ENCODE data around the gene TNFAIP8. TPM values are rescaled to one million over a fixed set of nuclear protein-coding genes. Genes with fewer than 3 reads are reported as not detected.

The TNFAIP8 gene
- total RNA-seq, 5 donors from 2014 or later (not counting 1 experiment from before 2014, with no cell fraction given) = 128 to 145 (median 135) TPM

- ATAC-seq (replicated peaks in 1 of 4) = peak in 2 of 4 experiments; percentile 14 to 21
- Histone ChIP-seq H3K27me3 (replicated peaks in 1 of 2; ENCODE audit: control insufficient read depth in 2 of 2, extremely low read depth in 1 of 2, insufficient read depth in 2 of 2, low read length in 1 of 2) (no peaks in the 10 kb centered on the region), H3K4me3 (ENCODE audit: control insufficient read depth in 1 of 2, extremely low read depth in 1 of 2, low read length in 1 of 2) (no peak overlapping the region), H3K36me3 (ENCODE audit: control insufficient read depth in 2 of 2, extremely low read depth in 1 of 2, insufficient read depth in 1 of 2, low read length in 1 of 2) (no peaks in the 10 kb centered on the region), H3K9me3 (no peaks in the 10 kb centered on the region), H3K4me1 (ENCODE audit: control insufficient read depth in 1 of 2, extremely low read depth in 1 of 2, insufficient read depth in 2 of 2, low read length in 2 of 2) (peaks cover 77 to 90% of the 10 kb centered on the region in 2 experiments), H3K27ac (ENCODE audit: low read length) (peak overlapping the region; percentile 35)
- no peaks in the 10 kb centered on the region for H3K27me3 Mint-ChIP-seq
- no peaks in the 10 kb centered on the region for H3K9me3 Mint-ChIP-seq
- POLR2A ChIA-PET = interaction anchor here (0.5 to 1.0 kb wide), 4 partner anchors 14 to 49 kb away, joined by 3 to 6 read pairs (median 3); no protein-coding TSS in a partner anchor
- WGBS (ENCODE audit: insufficient coverage) = 37% methylated on average over 2 of the region's 3 CpGs
- DNase-seq = peak in 1 of 35 experiments; percentile 49
- H3K4me1 Mint-ChIP-seq = peaks cover 95% of the 10 kb centered on the region in 3 donors
- H3K4me3 Mint-ChIP-seq = peak overlapping the region in 1 of 3 donors; percentile 62
- CTCF ChIA-PET = interaction anchor here (0.7 to 1.5 kb wide), 4 partner anchors 15 to 88 kb away, joined by 3 to 7 read pairs (median 3); no protein-coding TSS in a partner anchor
- peaks cover 3% of the 10 kb centered on the region for H3K36me3 Mint-ChIP-seq
- peak overlapping the region; percentile 92 to 97 for H3K27ac Mint-ChIP-seq
These were observed 32.8 kb upstream of the TNFAIP8 start for GRCh38 chr5:119322948-119323537.

GRCh38 chr5:119323601-119324000, 32.2 kb upstream of the TNFAIP8 start:
- no peak overlapping the region for H3K4me3 Mint-ChIP-seq
- POLR2A ChIA-PET = interaction anchor here (0.5 to 1.1 kb wide), 5 partner anchors 9 to 50 kb away, joined by 3 to 6 read pairs (median 3); no protein-coding TSS in a partner anchor

GRCh38 chr5:119324842-119325241, 31.0 kb upstream of the TNFAIP8 start:
- H3K4me1 ChIP-seq (ENCODE audit: control insufficient read depth in 1 of 2, extremely low read depth in 1 of 2, insufficient read depth in 2 of 2, low read length in 2 of 2) = peaks cover 78 to 94% of the 10 kb centered on the region in 2 experiments
- Mint-ChIP-seq H3K27ac (peak overlapping the region; percentile 57 to 92), H3K9me3 (no peaks in the 10 kb centered on the region), H3K4me1 (peaks cover 95% of the 10 kb centered on the region in 3 donors), H3K4me3 (no peak overlapping the region), H3K36me3 (no peaks in the 10 kb centered on the region), H3K27me3 (no peaks in the 10 kb centered on the region)
- ChIA-PET POLR2A (interaction anchor here in 1 of 2 donors (1.1 kb wide), 1 partner anchor 9 kb away, joined by 3 read pairs; no protein-coding TSS in a partner anchor), CTCF (interaction anchor here in 1 of 2 donors (0.6 to 0.7 kb wide), 3 partner anchors 41 to 151 kb away, joined by 3 to 5 read pairs (median 4); no protein-coding TSS in a partner anchor)
- H3K27ac ChIP-seq (ENCODE audit: low read length) = peak overlapping the region; percentile 10
- H3K9me3 ChIP-seq = no peaks in the 10 kb centered on the region
- ATAC-seq (replicated peaks in 1 of 4) (no peak), DNase-seq (no peak)
- WGBS (ENCODE audit: insufficient coverage) = no CpG with 5 or more reads among the region's 4 CpGs
- no peaks in the 10 kb centered on the region for H3K27me3 ChIP-seq (replicated peaks in 1 of 2; ENCODE audit: control insufficient read depth in 2 of 2, extremely low read depth in 1 of 2, insufficient read depth in 2 of 2, low read length in 1 of 2)
- H3K36me3 ChIP-seq (ENCODE audit: control insufficient read depth in 2 of 2, extremely low read depth in 1 of 2, insufficient read depth in 1 of 2, low read length in 1 of 2) = no peaks in the 10 kb centered on the region
- no peak overlapping the region for H3K4me3 ChIP-seq (ENCODE audit: control insufficient read depth in 1 of 2, extremely low read depth in 1 of 2, low read length in 1 of 2)

More at GRCh38 chr5:119323601-119324000, 32.2 kb upstream of the TNFAIP8 start:
- H3K27ac ChIP-seq (ENCODE audit: low read length) = peak overlapping the region; percentile 26
- Mint-ChIP-seq H3K9me3 (no peaks in the 10 kb centered on the region), H3K36me3 (peaks cover 3% of the 10 kb centered on the region), H3K27ac (peak overlapping the region; percentile 92 to 97), H3K4me1 (peaks cover 95% of the 10 kb centered on the region in 3 donors), H3K27me3 (no peaks in the 10 kb centered on the region)
- peaks cover 78 to 90% of the 10 kb centered on the region in 2 experiments for H3K4me1 ChIP-seq (ENCODE audit: control insufficient read depth in 1 of 2, extremely low read depth in 1 of 2, insufficient read depth in 2 of 2, low read length in 2 of 2)
- no peak for ATAC-seq (replicated peaks in 1 of 4)
- no peak overlapping the region for H3K4me3 ChIP-seq (ENCODE audit: control insufficient read depth in 1 of 2, extremely low read depth in 1 of 2, low read length in 1 of 2)
- H3K36me3 ChIP-seq (ENCODE audit: control insufficient read depth in 2 of 2, extremely low read depth in 1 of 2, insufficient read depth in 1 of 2, low read length in 1 of 2) = no peaks in the 10 kb centered on the region
- no peak for DNase-seq
- no peaks in the 10 kb centered on the region for H3K9me3 ChIP-seq
- CTCF ChIA-PET = interaction anchor here (0.6 to 1.5 kb wide), 8 partner anchors 11 to 127 kb away, joined by 3 to 7 read pairs (median 3); no protein-coding TSS in a partner anchor
- no peaks in the 10 kb centered on the region for H3K27me3 ChIP-seq (replicated peaks in 1 of 2; ENCODE audit: control insufficient read depth in 2 of 2, extremely low read depth in 1 of 2, insufficient read depth in 2 of 2, low read length in 1 of 2)

GRCh38 chr5:119327018-119327417, 28.8 kb upstream of the TNFAIP8 start:
- POLR2A ChIA-PET = interaction anchor here (0.6 kb wide), 2 partner anchors 59 to 90 kb away, joined by 3 read pairs; no protein-coding TSS in a partner anchor

GRCh38 chr5:119328753-119329602, 26.8 kb upstream of the TNFAIP8 start:
- Mint-ChIP-seq H3K36me3 (peaks cover 2% of the 10 kb centered on the region), H3K4me1 (peaks cover 91 to 95% (median 94%) of the 10 kb centered on the region in 3 donors), H3K27me3 (no peaks in the 10 kb centered on the region), H3K27ac (peak overlapping the region; percentile 95 to 98), H3K9me3 (no peaks in the 10 kb centered on the region), H3K4me3 (peak overlapping the region; percentile 54 to 89 (median 62))
- CTCF ChIA-PET = interaction anchor here in 1 of 2 donors (0.7 to 1.9 kb wide), 7 partner anchors 10 to 83 kb away, joined by 3 to 6 read pairs (median 4); no protein-coding TSS in a partner anchor
- POLR2A ChIA-PET = interaction anchor here (0.5 to 1.2 kb wide), 6 partner anchors 10 to 51 kb away, joined by 3 to 4 read pairs (median 3); no protein-coding TSS in a partner anchor
- no peak overlapping the region for H3K4me3 ChIP-seq (ENCODE audit: control insufficient read depth in 1 of 2, extremely low read depth in 1 of 2, low read length in 1 of 2)
- 80% methylated on average over 1 of the region's 10 CpGs for WGBS (ENCODE audit: insufficient coverage)
- no peaks in the 10 kb centered on the region for H3K27me3 ChIP-seq (replicated peaks in 1 of 2; ENCODE audit: control insufficient read depth in 2 of 2, extremely low read depth in 1 of 2, insufficient read depth in 2 of 2, low read length in 1 of 2)
- ATAC-seq (replicated peaks in 1 of 4) = peak; percentile 60 to 71 (median 68)
- H3K4me1 ChIP-seq (ENCODE audit: control insufficient read depth in 1 of 2, extremely low read depth in 1 of 2, insufficient read depth in 2 of 2, low read length in 2 of 2) = peaks cover 79 to 82% of the 10 kb centered on the region in 2 experiments
- H3K36me3 ChIP-seq (ENCODE audit: control insufficient read depth in 2 of 2, extremely low read depth in 1 of 2, insufficient read depth in 1 of 2, low read length in 1 of 2) = no peaks in the 10 kb centered on the region
- peak in 34 of 35 experiments; percentile 40 to 79 (median 60) for DNase-seq
- H3K27ac ChIP-seq (ENCODE audit: low read length) = peak overlapping the region; percentile 91
- no peaks in the 10 kb centered on the region for H3K9me3 ChIP-seq

More at GRCh38 chr5:119327018-119327417, 28.8 kb upstream of the TNFAIP8 start:
- Mint-ChIP-seq H3K27me3 (no peaks in the 10 kb centered on the region), H3K27ac (peak overlapping the region; percentile 95 to 98), H3K4me1 (peaks cover 95% of the 10 kb centered on the region in 3 donors), H3K9me3 (no peaks in the 10 kb centered on the region), H3K36me3 (peaks cover 2% of the 10 kb centered on the region), H3K4me3 (peak overlapping the region; percentile 4 to 89 (median 7))
- CTCF ChIA-PET = interaction anchor here (1.0 to 1.2 kb wide), 3 partner anchors 9 to 53 kb away, joined by 3 to 4 read pairs (median 3); no protein-coding TSS in a partner anchor
- peak overlapping the region; percentile 91 for H3K27ac ChIP-seq (ENCODE audit: low read length)
- no peaks in the 10 kb centered on the region for H3K27me3 ChIP-seq (replicated peaks in 1 of 2; ENCODE audit: control insufficient read depth in 2 of 2, extremely low read depth in 1 of 2, insufficient read depth in 2 of 2, low read length in 1 of 2)
- H3K4me3 ChIP-seq (ENCODE audit: control insufficient read depth in 1 of 2, extremely low read depth in 1 of 2, low read length in 1 of 2) = no peak overlapping the region
- peak in 1 of 4 experiments; percentile 17 for ATAC-seq (replicated peaks in 1 of 4)
- peak in 2 of 35 experiments; percentile 24 to 44 for DNase-seq
- 20% methylated on average over 1 of the region's 5 CpGs for WGBS (ENCODE audit: insufficient coverage)
- H3K36me3 ChIP-seq (ENCODE audit: control insufficient read depth in 2 of 2, extremely low read depth in 1 of 2, insufficient read depth in 1 of 2, low read length in 1 of 2) = no peaks in the 10 kb centered on the region
- no peaks in the 10 kb centered on the region for H3K9me3 ChIP-seq
- H3K4me1 ChIP-seq (ENCODE audit: control insufficient read depth in 1 of 2, extremely low read depth in 1 of 2, insufficient read depth in 2 of 2, low read length in 2 of 2) = peaks cover 82 to 94% of the 10 kb centered on the region in 2 experiments
